ENCODE data around the gene PRTG.
"Not testable (repeated sequence)": the region's sequence is repeated elsewhere in the genome, so short reads cannot be mapped to it uniquely, and the experiment has no call there.

The PRTG gene

DNA sequence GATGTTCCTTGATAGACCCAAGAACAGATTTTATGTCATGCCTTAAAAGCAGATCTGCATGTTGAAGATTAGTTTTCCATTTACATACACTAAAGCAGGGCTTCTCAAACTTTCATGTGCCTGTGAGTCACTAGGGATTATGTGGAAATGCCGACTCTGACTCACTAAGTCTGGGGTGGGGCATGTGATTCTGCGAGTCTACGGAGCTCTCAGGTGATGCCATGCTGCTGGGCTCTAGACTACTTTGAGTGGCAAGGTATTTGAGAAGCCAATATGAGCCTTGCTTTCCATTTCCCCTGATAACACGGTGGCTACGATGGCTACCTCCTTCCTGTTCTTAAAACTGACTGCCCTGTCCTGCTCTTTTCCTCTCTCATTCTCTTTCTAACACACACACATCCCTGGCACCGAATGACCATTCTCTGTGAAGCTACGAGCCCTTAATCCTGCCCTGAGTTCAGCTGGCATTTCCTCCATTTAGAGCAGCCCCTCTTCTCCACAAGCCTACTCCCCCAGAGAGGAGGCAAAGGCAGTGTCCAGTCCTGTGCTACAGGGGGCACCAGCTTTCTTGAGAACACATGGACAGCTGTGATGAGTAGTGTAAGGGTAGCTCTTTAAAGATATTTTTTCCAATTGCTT, 115.1 kb downstream of the PRTG start:
- DNase-seq: no peak

DNA sequence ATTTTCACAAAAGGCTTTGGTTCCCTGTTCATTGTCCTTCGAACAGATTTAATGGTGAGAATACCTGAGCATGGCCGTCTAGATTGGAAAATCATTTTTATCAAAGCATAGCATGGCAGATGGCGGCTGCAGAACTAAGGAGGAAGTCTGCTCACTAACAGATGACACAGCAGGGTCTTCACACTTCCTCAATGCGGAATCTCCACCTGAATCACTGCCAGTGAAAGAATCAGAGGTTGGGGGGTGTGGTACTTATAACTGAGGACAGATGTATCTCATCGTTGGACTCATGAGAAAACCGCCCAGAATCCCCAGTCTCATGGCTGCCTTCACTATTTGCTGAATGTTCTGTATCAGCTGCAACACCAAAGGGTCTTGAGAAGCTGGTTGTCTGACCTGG, 123.2 kb downstream of the PRTG start:
- no peak for DNase-seq

DNA sequence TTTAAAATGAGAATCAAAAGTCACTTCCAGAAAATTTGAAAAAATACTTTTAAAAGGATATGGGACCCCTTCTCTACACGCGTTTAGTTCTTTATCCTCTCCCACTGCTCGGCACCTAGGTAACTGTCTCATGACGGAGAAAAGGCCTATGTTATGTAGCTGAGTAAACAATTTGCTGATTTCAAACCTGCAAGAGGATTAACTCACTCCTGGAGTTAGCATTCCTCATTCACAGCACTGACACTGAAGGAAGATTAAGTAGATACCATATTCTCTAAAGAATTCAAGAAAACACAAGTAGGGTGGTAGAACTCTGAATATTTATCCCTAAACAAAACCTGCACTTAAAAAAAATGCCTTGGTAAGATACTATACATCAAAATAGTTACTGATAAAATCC, 124.6 kb downstream of the PRTG start:
- DNase-seq: no peak

DNA sequence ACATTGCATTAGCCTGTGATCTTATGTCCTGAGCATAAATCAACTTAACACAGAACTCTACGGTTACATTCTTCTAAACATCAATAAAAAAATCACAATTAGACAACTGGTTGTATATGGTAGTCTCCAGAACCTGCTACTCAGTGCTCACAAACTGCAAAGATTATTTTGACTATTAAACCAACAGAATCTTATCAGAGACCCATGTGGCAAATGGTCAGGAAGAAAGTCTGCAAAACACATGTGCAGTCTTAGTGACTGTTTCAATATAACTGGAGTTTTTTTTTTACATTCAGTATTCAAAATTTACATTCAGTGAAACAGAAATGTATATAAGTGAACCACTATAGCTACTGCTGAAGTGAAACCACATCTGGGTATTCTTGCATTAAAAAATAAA, 127.5 kb downstream of the PRTG start:
- no peak for DNase-seq

DNA sequence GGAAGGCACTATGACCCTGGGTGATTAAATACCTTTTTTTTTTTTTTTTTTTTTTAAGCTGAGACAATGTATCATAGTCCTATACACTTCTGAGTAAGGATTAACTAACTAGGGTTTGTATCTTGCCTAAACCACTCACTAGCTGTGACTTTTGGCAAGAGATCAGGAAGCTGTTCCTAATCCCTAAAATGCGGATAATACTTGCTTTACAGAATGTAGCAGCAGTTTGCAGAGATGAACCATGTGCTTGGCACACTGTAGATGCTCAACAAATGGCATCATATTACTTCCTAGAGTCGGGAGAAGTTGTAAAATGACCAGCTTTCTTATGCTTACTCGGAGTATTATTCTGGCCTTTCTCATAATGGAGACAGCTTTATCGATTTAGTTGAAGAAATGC, 129.2 kb downstream of the PRTG start:
- no peak for DNase-seq

DNA sequence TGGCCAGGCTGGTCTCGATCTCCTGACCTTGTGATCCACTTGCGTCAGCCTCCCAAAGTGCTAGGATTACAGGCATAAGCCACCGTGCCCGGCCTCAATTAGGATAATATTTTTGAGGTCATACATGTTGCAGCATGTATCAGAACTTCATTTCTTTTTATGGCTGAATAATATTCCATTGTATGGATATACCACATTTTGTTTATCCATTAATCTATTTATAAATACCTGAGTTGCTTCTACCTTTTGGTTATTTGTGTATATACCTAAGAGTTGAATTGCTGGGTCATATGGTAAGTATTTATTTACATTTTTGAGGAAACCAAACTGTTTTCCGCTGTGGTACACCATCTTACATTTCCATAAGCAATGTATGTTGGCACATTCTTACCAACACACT, 136.7 kb downstream of the PRTG start:
- DNase-seq: no peak

DNA sequence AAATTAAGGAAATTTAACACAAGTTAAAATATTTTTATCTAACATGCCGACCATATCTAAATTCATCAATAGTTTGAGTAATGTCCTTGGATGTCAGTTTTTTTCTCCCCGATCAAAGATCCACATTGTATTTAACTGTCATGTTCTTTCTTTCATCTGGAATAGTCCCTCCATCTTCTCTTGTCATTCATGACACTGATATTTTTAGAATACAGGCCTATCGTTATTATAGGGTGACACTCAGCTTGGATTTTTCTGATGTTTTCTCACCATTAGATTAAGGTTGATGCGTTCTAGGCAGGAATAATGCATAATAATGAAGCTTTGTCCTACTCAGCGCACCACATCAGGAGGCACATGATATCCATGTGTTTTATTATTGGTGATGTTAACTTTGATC, 141.6 kb downstream of the PRTG start:
- DNase-seq: no peak

DNA sequence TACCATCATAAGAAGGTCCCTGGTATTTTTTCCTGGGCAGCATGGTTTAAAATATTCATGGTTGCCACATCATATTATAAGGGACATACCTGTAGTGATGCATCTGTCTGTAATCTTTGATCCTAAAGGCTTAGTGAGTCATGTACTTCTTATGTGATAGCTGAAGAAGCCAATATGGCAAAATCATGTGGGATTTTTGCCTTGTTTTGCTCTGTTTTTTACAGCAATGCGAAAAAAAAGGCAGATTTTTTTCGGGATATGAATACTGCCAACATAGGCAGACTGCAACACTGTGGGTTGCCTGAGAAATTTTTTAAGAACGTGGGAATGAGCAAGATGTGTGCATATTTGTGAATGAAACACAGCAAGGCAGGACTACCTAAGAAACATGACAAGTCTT, 143.5 kb downstream of the PRTG start:
- no peak for DNase-seq

DNA sequence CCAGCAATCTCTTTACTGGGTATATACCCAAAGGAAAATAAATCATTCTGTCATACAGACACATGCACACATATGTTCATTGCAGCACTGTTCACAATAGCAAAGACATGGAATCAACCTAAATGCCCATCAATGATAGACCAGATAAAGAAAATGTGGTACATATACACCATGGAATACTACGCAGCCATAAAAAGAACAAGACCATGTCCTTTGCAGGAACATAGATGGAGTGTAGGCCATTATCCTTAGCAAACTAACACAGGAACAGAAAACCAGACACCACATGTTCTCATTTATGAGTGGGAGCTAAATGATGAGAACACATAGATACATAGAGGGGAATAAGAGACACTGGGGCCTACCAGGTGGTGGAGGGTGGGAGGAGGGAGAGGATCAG, 149.9 kb downstream of the PRTG start:
- DNase-seq: not testable (repeated sequence)

DNA sequence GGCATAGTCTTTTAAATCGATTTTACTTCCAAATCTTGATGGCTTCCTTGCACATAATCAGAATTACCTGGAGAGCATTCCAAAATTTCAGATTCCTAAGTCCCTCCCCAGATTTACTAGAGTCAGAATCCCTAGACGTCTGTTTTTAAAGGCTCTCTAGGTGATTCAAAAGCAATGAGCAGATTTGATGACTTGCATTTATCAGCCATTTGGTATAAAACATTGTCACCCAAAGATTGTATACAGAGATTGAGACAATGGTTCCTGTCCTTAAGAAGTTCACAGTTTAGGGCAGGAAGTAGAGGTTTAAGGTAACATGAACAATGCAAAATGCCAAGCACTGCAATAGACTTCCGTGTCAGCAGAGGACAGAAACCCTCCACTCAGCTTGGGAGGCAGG, 152.2 kb downstream of the PRTG start:
- DNase-seq: no peak

DNA sequence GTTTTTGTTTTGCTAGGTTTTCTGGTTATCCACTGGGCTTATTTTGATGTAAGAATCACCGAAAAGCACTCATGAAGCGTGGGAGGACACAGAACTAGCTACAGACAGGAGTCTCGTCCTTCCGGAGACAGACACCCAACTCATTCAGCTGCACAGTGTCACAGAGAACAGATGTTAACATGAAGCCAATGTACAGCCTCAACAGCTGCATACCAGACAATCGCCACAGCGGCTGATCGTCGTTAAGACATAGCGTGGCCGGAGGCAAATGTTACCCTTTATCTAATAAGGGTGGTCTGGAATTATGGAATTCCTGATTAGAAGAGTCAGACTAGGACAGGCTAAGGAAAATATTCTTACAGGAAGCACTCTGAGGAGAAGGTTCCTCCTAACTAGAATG, 153.7 kb downstream of the PRTG start:
- no peak for DNase-seq

DNA sequence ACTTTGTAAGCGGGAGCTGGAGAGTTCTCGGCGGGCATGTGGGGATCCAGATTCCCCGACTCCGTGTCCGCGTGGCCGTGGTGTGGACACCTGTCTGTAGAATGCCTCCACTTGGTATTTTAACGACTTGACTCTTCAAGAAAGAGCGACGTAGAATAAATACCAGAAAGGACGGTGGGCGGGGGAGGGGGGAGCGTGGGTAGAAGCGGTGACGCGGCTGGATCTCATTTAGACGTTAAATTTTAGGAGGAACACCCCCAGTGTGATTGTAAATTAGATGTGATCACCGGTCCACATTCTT, 154.2 kb downstream of the PRTG start:
- no peak for DNase-seq

DNA sequence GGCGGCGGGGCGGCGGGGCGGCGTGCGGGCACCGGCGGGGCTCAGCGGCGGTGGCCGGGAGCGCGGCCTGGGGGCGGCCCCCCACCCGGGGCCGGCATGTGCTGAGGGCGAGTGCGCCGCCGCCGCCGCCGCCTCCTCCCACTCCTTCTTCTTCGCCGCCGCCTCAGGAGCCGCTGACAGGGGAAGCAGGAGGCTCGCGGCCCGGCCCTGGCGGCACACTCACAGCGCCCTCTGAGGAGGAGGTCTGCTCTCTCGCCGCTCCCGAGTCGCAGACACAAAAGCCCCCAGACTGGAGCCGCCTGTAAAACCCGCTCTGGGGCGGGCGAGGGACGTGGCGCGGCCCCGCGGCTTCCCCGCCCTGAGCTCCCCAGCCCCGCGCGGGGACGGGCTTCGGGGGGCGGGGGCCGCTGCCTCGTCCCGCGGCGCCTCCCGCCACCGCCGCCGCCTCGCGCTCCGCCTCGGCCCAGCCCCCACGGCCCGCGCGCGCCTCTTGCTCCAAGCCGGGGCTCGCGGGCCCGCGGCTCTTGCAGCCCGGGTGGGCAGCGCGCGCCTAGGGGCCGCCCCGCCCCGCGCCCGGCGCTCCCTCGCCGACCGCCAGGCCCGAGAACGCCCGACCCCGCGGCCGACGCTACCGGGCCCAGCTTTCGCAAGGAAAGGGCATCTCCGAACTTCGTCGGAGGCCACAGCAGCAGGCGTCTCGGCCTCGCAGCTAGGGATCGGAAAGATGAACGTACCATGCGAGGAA, 154.7 kb downstream of the PRTG start, which contains the start of gene PYGO1:
TSS of gene PYGO1 (minus strand) at position 276 of the 745 bp plus-strand sequence. CDS start 462 bp downstream, outside the sequence.
- DNase-seq: peak; percentile 72

DNA sequence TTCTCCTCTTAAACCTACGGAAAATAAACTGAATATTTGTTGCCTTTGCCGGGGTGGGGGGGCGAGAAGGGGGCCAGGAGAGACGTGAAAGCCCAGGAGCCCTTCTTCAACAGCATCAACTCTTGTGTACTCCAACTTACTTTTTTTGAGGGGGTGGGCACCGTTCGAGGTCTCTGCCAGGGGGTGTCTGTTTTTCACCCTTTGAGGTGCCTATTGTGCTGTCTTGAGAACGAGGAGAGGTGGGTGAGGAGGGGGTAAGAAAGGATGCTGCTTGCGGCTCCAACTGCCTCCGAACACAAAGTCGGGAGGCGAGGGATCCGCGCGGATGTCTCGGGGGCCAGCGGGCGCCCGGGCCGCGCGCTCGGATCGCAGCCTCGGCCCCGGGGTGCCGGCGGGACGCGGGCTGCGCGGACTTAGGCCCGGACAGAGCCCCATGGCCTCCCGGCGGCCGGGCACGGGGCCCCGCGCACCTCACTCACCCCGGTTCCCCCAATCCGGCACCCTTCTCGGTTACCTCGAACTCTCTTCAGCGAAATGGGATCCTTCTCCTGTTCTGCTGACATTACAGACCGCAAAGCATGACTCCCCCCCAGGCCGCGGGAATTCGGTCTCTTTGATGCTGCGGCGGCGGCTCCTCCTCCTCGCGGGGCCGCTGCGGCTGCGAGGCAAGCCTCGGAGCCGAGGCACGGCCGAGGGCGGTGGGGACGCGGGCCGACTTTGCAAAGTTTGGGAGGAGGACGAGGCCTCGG, 155.5 kb downstream of the PRTG start:
- DNase-seq: no peak

DNA sequence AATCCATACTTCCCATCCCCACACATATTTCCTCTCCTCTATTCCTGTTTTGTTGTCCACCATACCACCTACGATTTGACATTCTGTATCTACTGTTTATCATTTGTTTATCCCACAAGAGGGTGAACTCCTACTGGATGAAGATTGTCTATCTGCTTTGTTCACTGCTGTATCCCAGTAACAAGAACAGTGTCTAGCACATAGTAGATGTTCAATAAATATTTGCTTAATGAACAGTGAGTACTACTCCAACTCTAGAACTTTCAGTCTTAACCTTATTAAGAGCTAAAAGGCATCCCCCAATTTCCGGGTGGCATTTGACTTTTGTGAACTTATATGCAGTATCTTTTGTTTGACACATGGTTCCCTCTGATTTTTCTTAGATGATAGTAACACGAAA, 156.1 kb downstream of the PRTG start:
- DNase-seq: no peak

DNA sequence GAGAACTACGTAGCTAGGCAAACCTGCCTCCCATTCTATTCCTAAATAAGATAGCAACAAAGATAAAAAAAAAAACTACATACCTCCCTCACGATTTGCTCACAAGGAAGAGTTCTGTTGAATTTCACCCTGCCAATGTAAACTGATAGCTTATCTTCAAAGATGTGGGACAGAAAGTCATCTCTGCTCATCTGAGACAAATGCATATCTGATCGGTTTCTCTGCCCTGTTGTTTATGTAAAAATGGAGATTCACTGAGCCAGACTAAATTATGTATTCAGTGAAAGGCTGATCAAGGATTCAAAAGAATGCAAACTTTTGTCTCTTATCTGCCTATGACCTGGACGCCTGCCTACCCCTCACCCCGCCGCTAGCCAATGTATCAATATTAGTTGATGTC, 166.0 kb downstream of the PRTG start:
- DNase-seq: no peak

DNA sequence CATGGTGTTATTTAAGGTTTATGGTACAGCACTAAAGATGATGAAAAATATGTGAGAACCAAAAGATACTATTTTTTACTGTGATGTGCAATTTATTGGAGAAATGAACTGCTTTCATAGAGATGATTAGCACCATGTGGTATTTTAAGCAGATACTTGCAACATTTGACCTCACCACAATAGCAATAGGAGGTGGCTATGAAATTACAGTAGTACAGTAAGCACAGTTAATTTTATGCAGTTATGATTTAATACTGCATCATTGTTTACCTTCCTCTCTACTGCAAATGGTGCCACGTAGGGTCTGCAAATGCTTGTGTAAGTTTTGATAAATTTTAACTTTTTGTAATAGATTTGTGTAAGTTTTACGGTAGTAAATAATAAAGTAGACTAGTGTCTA, 168.9 kb downstream of the PRTG start:
- DNase-seq: no peak

DNA sequence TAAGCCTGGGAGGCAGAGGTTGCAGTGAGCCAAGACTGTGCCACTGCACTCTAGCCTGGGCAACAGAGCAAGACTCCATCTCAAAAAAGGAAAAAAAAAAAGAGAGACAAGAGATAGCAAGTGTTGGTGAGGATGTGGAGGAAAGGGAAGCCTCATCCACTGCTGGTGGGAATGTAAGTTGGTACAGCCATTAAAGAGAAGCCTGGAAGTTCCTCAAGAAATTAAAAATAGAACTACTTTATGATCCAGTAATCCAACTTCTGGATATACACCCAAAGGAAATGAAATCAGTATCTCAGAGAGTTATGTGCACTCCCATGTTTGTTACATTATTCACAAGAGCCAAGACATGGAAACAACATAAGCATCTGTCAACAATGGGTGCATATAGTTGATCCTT, 169.7 kb downstream of the PRTG start:
- no peak for DNase-seq

DNA sequence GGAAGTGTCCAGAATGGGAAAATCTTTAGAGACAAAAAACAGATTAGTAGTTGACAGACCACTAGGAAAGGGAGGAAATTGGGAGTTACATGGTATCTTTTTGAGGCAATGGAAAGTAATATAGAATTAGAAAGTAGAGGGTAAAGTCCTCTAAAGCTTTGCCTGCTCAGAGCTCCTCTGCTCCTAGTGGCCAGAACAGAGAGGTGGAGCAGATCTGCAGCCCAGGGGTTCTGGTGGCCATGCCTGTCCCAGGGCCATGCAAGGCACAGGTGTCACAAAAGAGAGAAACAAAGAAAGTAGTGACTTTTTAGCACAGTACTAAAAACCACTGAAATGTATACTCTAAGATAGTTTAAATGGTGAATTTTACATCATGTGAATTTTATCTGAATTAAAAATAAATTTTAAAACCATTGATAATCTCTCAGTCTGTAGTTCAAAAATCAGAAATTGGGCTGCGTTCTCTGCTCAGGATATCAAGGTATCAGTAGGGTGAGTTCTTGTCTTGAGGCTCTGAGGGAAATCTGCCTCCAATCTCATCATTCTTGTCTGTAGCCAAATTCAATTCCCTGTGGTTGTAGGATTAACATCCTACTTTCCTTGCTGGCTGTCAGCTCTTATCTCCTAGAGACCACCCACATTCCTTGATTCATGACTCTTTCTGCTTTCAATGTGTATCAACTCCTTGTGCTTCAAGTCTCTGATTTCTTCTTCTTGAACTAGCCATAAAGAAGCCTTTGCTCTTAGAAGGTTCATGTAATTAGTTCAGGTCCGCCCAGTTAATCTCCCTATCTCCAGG, 178.4 kb downstream of the PRTG start:
- no peak for DNase-seq

DNA sequence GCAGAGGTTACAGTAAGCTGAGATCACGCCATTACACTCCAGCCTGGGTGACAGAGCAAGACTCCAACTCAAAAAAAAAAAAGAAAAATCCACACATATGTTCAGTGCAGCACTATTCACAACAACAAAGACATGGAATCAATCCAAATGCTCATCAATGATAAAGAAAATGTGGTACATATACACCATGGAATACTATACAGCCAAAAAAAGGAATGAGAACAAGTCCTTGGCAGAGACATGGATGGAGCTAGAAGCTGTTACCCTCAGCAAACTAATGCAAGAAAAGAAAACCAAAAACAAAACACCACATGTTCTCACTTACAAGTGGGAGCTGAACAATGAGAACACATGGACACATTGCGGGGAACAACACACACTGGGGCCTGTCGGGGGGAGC, 180.4 kb downstream of the PRTG start:
- no peak for DNase-seq

All from NCI-H2227 treated with DMSO at 0.1 percent for 48 hours (cell line).